HG03520 (cell line): Measurements from ENCODE around the gene KRT6C.

Experiments used
- ATAC-seq: cut with Tn5 transposase; IDR thresholded peaks from one replicate; pipeline ENCODE4 v1.9.1; 2021; ENCODE audit warnings: mild to moderate bottlenecking, moderate library complexity; ENCODE audit not compliant: unreplicated experiment

Gene KRT6C

DNA sequence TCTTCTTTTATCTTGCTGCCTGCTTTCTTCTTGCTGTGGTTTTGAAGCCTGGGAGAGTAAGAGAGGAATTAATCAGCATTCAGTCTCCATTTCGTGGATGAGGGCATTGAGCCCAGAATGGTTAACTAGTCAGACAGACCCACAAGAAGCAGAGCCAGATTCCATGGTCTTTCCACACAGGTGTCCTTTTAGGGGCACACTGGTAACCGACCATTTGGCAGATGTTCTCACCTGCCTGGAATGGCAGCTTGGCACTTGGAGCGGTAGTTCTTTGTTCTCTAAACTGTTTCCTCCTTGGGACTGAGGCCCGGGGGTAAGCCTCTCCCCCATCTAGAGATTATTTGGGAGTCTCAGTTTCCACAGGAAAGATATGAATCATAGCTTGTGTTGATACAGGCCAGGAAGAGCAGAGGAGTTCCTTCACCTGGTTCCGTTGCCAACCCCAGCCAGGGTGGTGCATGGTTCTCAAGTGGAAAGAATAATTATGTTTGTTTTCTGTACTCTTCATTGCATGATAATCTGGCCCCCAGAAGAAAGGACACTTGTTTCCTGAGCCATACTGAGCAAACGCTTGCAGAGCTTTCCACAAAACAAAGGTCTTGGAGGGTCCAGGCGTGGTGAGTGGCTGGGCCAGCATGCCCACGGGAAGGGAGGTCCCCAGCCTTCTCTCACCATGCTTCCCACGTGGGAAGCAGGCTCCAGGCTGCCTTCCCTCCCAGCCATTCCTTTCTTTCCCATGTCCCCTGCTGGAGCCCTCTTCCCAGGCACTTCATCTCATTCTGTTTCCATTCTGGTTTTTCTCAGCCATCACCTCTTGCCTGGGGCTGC is 37.4 kb downstream of the KRT6C start:
- ATAC-seq, result no peak

DNA sequence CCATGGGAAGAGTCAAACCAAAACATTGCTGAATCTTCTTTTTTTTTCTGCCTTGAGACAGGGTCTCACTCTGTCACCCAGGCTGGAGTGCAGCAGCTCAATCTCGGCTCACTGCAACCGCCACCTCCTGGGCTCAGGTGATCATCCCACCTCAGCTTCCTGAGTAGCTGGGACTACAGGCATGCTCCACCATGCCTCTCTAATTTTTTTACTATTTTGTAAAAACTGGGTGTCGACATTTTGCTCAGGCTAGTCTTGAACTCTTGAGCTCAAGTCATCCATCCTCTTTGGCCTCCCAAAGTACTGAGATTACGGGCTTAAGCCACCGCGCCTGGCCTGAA is 38.0 kb downstream of the KRT6C start:
- no peak for ATAC-seq

DNA sequence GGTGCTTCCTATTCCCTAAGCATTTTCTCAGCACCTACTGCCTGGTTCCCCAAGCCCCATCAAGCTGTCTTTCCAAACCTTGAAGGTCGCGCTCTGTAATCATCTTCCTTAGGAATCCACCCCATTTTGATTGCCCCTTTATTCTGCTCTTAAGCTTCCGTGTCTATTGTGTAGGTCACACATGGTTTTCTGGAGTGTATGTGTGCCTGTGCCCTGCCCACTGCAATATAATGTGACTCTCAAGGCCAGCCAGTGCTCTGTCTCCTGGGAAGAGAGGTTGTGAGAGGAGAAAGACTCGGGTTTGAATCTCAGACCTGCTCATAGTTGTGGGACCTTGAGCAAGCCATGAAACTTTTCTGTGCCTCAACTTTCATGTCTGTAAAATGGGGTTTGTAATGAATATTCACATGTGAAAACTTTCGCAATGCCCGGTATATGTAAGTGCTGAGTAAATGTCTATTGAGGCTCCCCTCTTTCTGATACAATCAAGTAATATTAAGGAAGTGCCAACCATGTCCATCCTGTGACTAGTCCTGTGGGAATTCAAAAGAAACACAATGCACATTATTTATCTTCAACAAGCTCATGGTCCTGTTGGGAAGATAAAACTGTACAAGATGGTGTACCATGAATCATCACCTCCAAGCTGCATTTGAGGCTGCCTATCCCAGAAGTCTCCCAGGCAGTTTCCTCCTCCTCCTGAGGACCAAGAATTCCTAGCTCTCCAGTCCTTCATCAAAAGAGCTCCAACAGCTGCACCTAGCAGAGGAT is 38.7 kb downstream of the KRT6C start:
- ATAC-seq, result no peak

DNA sequence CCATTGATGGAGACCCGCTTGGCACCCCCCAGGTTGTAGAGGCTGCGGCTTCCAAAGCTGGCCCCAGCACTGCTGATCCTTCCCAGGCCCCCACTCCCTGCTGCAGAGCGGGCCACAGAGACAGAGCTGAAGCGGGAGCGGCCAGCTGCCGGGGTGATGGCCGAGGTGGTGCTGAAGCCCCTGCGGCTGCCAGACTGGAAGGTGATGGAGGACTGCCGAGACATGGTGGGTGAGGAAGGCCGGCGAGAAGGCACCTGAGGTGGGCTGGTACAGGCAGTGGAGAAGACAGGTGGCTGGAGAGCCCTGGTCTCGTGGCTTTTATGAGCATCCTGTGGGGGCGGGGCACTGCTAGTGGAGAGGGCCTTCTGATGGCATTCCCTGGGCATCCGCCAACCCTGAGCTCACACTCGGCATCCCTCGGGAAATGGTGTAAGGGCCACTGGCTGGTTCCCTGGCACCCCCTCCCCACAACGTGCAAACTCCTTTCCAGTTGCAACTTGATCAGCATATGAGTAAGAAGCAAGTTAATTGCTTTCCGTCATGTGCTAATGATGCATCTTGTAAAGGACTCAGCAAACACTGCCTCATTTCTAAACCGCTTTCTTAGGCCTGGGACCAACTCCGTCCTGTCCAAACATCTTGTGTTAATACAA is 39.4 kb downstream of the KRT6C start, which contains the start of gene KRT75:
Gene KRT75, minus strand, starts transcription at position 291 of the 653 bp plus-strand sequence. Its CDS starts 67 bp downstream, at position 224.
- ATAC-seq, result no peak

DNA sequence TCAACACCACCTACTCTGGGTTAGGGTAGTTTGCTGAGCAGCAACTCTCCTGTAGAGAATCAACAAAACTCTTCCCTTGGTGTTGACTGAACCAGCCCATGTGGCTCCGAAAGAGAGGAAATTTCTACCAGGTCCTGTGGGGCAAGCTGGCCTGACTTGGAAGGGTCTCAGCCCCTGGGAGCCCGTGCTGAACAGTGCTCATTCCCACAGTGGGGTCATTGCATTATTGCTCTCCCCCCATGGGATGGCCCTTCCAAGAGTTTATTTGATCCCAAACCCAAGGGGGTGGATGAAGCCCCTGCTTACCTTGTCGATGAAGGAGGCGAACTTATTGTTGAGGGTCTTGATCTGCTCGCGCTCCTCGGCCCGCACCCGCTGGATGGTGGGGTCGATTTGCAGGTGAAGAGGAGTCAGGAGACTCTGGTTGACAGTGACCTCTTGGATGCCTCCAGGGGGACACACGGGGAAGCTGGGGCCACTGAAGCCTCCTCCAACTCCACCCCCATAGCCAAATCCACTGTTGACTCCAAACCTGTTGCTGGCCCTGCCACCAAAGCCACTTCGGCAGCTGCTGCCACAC is 40.0 kb downstream of the KRT6C start:
- no peak for ATAC-seq

DNA sequence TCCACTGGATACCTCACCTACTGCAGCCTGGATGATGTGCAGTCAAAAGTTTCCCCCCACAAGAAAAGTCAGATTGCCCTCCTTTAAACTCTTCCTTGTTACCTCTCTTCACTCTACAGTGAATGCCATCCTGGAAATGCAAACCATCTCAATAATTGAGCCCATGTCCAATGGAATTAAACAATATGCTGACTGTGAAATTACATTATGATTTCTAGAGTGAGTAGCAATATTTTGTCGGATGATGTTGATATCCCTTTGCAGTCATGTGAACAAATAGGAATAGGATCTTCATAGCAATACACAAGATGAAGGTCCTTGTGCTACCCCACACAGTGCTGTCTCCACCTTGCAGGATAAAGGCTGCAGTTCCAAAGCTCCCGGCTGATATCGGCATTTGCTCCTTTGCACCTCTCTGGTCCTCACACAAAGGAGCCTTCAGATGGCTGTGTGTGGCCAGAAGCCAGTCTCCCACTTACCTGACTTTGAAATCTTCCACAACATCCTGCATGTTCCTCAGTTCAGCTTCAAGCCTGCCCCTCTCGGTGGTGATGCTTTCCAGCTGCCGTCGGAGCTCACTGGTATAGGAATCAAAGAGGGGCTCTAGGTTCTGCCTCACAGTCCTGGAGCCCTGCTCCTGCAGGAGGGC is 40.9 kb downstream of the KRT6C start:
- no peak for ATAC-seq

DNA sequence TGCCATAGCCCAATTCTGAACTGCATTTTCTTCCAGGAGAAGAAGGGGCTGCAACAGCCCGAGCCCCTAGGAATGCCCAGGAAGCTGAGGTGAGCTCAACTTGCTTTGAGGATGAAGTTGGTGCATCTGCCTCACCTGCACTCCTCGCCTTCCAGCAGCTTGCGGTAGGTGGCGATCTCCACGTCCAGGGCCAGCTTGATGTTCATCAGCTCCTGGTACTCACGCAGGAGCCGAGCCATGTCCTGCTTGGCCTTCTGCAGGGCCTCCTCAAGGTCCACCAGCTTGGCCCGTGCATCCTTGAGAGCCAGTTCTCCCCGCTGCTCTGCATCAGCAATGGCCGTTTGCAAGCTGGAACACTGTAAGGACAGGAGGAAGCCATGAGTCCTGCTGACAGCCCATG is 45.5 kb downstream of the KRT6C start:
- ATAC-seq, result no peak

DNA sequence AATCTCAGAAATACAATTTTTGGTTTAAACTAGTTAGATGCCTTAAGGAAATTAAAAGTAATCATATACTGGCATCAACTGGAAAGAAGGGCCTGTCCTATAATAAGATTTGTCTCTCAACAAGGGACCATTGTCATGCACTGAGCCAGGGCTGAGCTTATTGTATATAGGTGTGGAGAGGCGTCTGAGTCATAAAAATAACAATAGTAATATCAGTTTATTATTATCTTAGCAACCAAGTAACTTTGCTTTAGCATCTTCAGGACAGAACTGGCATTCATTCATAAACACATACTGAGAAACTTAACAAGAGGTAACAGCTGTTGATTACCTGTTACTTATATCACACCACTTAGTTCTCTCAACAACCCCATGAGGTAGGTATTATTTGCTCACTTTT is 46.5 kb downstream of the KRT6C start:
- no peak for ATAC-seq

DNA sequence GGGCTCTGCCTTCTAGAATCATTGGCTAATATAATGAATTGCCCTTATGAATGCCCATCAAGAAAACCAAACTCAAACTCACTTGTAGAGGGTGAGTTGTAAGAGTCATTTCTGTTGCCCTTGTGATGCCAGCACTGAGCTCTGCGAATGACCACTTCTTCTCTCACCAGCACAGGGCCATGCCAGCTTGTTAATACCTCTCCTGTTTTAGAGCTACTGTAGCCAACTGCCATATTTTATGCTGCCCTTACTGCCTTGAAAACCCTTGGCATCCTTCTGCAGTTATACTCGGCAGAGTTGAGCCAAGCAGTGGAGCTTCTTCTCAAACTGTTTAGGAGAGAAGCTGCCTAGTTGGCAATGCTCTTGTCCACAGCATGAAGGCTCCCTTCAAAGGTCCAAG is 47.6 kb downstream of the KRT6C start:
- ATAC-seq, result no peak

DNA sequence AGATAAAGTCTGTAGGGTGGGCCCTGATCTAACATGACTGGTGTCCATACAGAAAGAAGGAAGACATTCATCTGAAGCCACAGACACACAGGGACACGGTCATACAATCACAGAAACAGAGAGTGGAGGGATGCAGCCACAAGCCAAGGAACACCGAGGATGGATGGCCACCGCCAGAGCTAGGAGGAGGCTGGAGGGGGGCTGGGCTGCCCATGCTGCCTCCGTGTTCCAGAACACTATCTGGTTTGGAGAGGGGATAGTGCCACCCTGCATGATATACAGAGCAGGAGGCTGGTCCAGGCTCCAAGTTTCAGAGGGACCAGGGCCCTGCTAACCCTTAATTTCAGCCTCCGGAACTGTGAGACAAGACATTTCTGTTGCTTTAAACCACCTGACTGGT is 48.1 kb downstream of the KRT6C start:
- ATAC-seq, result no peak

DNA sequence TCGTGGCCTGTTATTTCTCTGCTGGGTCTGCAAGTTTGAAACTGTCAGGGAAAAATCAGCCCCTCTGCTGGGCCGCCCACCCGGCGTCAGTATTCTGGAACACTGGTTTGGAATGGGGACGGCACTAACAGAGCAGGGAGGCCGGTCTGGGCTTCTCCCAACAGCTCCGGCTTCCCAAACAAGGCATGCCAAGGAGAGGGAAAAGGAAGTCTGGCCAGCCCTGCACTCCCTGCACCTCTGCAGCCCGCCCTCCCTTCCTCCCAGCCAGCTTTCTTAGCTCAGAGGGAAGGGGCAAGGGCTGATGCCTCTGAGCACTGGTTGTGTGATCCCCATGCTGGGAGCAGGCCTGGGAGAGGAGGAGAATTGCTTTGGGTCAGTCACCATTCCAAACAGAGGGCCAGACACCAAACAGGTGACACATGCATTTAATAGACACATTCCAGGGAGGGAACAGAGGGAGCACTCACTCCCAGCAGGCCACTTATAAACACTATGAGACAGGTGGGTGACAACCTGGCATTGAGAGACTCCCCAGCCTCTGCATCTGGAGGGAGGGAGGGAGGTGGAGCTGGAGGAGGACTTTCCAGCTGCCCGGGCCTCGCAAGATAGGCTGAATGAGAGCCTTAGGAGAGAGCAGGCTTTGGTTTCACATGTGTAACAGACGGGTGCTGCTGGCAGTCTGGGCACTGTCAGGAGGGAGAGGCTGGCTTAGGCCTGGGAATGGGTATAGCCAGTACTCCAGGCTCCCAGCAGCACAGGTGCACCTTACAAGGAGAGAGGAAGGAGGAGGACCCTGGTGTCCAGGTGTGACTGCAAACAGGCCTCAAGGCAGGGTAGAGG is 49.7 kb downstream of the KRT6C start:
- ATAC-seq, result no peak

DNA sequence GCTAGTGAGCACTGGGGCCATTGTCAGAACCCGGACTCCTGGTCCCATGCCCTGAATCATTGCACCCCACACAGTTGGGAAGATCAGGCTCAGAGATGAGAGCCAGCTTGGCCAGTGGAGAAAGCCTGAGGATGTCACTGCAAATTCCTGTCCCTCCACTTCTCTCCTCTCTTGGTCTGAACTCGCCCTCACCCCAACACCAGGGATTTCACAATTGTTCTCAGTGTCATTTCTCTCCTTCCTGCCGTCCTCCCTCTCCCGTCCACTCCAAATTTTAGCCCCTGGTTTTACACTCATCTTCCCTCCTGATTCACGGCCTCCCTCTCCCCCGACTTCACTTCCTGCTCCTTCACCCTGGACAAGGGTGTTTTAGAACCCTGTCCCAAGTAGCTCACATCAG is 50.6 kb downstream of the KRT6C start:
- no peak for ATAC-seq

DNA sequence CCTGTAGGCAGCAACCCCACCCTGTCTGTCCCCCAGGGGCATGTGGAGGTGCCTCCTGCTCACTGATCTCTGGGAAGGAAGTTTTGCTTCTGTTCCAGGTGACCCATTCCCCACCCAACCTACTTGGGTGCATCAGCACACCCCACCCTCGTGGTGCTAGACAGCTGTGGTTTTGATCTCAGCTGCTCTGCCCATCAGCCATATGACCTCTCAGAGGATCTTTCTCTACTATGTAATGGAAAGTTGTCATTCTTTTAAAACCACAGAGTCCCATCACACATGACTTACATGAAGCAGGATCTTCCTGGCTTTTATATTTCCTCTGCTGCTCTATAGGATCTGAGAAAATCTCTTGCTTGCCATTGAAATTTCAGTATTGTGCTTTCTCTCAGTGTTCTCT is 53.9 kb downstream of the KRT6C start:
- no peak for ATAC-seq

DNA sequence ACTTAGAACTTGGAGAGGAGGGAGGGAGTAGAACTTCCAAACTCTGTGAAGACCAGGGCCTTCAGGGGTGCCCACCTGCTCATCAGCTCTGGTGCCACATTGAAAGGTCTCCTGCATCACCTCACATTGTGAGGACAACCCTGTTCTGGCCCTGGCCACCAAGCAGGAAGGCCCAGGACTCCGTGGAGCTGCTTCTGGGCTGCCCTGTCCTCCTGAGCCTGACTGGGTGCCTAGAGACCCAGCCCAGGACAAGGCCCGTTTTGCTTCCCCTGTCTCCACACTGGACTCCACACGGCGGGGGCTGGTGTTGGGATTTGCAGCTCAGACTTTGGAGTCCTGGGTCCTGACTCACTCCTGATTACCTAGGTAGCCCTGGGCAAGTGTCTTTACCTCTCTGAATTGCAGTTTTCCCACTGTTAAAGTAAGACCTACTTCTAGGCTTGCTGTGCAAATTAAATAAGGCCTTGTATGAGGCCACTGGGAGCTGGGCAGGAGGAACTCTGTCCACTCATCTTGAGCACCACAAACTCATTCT is 55.0 kb downstream of the KRT6C start:
- ATAC-seq, result no peak
